CD4-positive, CD25-positive, alpha-beta regulatory T cell (primary cell): Measurements from ENCODE around the gene PIK3R5. TPM values are rescaled to one million over a fixed set of nuclear protein-coding genes. Genes with fewer than 3 reads are reported as not detected.

Experiments used
- ATAC-seq, 2 donors: fragments of 150-1000 bp; cut with Tn5 transposase; one replicate each; pipeline ENCODE4 v1.10.0; 2021; ENCODE audit warnings: low read depth in 2 of 2, moderate number of reproducible peaks in 2 of 2, moderate library complexity in 1 of 2
- DNase-seq, 3 donors: peaks; one replicate each; pipeline versions ENCODE4 v3.0.0 to v3.0.0-alpha.2; 2012 to 2022; ENCODE audit warnings: mixed read lengths in 1 of 3
- H3K27ac ChIP-seq: one replicate; pipeline ENCODE4 v1.7.0; 2013; ENCODE audit warnings: mild to moderate bottlenecking, low read length; ENCODE audit not compliant: insufficient read depth, poor library complexity, severe bottlenecking
- H3K27me3 ChIP-seq: one replicate; pipeline ENCODE4 v1.7.0; 2013; ENCODE audit warnings: low read length; ENCODE audit not compliant: control insufficient read depth, insufficient read depth
- H3K36me3 ChIP-seq: one replicate; pipeline ENCODE4 v1.7.0; 2013; ENCODE audit warnings: mild to moderate bottlenecking, low read length, moderate library complexity; ENCODE audit not compliant: control insufficient read depth, insufficient read depth
- H3K4me1 ChIP-seq: 2 replicates; pipeline ENCODE4 v1.7.0; 2013; ENCODE audit warnings: mild to moderate bottlenecking, low read length; ENCODE audit not compliant: insufficient read depth, control insufficient read depth, poor library complexity, severe bottlenecking
- H3K4me3 ChIP-seq: one replicate; pipeline ENCODE4 v1.7.0; 2013; ENCODE audit warnings: low read depth, mild to moderate bottlenecking, low read length, moderate library complexity
- H3K9me3 ChIP-seq, 2 experiments: 1 replicate in 1 of 2; 2 replicates in 1 of 2; pipeline ENCODE4 v1.7.0; 2013; ENCODE audit warnings: low read length in 2 of 2, mild to moderate bottlenecking in 1 of 2, moderate library complexity in 1 of 2; ENCODE audit not compliant: control insufficient read depth in 2 of 2
- H3K27ac Mint-ChIP-seq, 3 donors: one replicate each; pipeline ENCODE4 v1.8.0; 2020 to 2022; ENCODE audit warnings: mild to moderate bottlenecking in 3 of 3, mixed read lengths in 3 of 3, moderate library complexity in 2 of 3
- H3K27me3 Mint-ChIP-seq: one replicate; pipeline ENCODE4 v1.8.0; 2022; ENCODE audit warnings: mild to moderate bottlenecking, mixed read lengths
- H3K36me3 Mint-ChIP-seq: one replicate; pipeline ENCODE4 v1.8.0; 2020; ENCODE audit warnings: mixed read lengths
- H3K4me1 Mint-ChIP-seq, 4 donors: one replicate each; pipeline ENCODE4 v1.8.0; 2020 to 2022; ENCODE audit warnings: mixed read lengths in 4 of 4, mild to moderate bottlenecking in 1 of 4
- H3K4me3 Mint-ChIP-seq, 4 donors: one replicate each; pipeline ENCODE4 v1.8.0; 2020 to 2022; ENCODE audit warnings: mild to moderate bottlenecking in 4 of 4, mixed read lengths in 4 of 4, moderate library complexity in 3 of 4
- H3K9me3 Mint-ChIP-seq, 7 donors: one replicate each; pipeline ENCODE4 v1.8.0; 2020 to 2022; ENCODE audit warnings: mixed read lengths in 7 of 7, mild to moderate bottlenecking in 3 of 7, moderate library complexity in 2 of 7
- polyA plus RNA-seq, 4 donors: library from polyadenylated mRNA; unstranded; fragments of 300-500 nt; fragmentation: Illumina TruSeq; gene quantifications; one replicate each; pipeline ENCODE4 v1.2.3, GENCODE V29; 2021
- total RNA-seq: library from RNA; stranded (reverse); gene quantifications from one replicate; pipeline ENCODE4 v1.2.3, GENCODE V29; 2022

Gene PIK3R5
- total and polyA plus RNA-seq, 5 donors from 2014 or later = 34.8 to 275 (median 37.5) TPM

DNA sequence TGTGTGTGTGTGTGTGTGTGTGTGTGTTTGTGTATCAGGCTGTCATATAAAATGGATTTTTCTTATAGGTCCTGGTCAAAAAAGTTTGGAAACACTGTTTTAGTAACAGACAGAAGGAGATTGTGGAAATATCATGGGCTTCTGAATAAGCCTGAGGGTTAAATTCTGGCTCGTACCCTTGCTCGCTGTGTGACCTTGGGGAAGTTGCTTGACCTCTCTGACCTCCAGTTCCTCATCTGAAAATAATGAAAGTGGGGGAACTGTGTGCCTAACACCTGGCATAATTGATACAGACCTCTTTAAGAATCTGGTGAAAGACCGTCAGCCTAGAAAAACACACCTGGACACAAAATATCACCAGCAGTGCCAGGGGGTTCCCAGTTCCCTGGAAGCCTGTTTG, 72.4 kb downstream of the PIK3R5 start:
- DNase-seq (no peak), ATAC-seq (no peak)
- Mint-ChIP-seq H3K36me3 (peaks cover 39% of the 10 kb centered on the region), H3K4me3 (peak overlapping the region in 1 of 4 donors; percentile 52), H3K27ac (no peak overlapping the region), H3K27me3 (no peaks in the 10 kb centered on the region), H3K9me3 (peaks cover 0 to 2% (median 0%) of the 10 kb centered on the region in 7 donors), H3K4me1 (peaks cover 11 to 41% (median 33%) of the 10 kb centered on the region in 4 donors)
- Histone ChIP-seq H3K9me3 (no peaks in the 10 kb centered on the region), H3K36me3 (peaks cover 87% of the 10 kb centered on the region), H3K4me3 (no peak overlapping the region), H3K27me3 (no peaks in the 10 kb centered on the region), H3K4me1 (peaks cover 32% of the 10 kb centered on the region), H3K27ac (no peak overlapping the region)

DNA sequence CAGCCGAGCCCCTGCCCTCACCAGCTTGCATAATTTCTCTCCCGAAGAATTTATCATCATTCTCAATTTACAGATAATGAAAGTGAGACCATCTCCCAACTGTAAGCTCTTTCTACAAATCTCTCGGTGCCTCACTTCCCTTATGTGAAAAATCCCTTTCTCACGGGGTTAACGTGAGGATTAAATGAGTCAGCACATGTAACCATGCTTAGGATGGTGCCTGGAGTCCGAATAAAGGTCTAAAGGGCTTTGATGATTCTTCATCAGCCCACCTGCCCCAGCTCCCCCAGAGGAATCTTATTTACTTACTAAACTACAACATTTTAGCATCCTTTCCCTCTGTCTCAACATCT, 73.2 kb downstream of the PIK3R5 start:
- Mint-ChIP-seq H3K9me3 (no peaks in the 10 kb centered on the region), H3K4me3 (peak overlapping the region in 1 of 4 donors; percentile 11), H3K36me3 (peaks cover 36% of the 10 kb centered on the region), H3K27ac (peak overlapping the region in 2 of 3 donors; percentile 71 to 75), H3K4me1 (peaks cover 11 to 36% (median 26%) of the 10 kb centered on the region in 4 donors), H3K27me3 (no peaks in the 10 kb centered on the region)
- Histone ChIP-seq H3K27ac (no peak overlapping the region), H3K27me3 (no peaks in the 10 kb centered on the region), H3K4me3 (no peak overlapping the region), H3K9me3 (no peaks in the 10 kb centered on the region), H3K36me3 (peaks cover 85% of the 10 kb centered on the region), H3K4me1 (peaks cover 25% of the 10 kb centered on the region)
- no peak for ATAC-seq
- no peak for DNase-seq

DNA sequence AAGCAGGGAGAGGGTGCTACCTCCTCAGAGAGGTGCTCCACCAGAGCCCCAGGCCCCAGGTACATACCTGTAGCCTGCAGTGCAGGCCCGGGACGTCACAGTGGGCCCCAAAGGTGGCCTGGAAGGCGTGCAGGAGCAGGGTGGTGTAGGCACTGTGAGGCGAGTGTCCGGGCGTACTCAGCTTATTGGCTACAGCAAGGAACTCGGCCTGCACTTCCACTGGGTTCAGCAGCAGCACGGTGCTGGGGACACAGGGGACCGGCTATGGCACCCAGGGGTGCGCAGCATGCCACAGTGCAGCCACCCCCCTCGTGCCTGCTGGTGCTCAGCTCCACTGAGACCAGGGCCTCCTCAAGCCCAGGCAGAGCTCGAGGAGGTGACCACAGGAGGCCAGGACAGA, 74.8 kb downstream of the PIK3R5 start:
- no peak overlapping the region for H3K27ac Mint-ChIP-seq
- H3K9me3 Mint-ChIP-seq = no peaks in the 10 kb centered on the region
- DNase-seq = no peak
- H3K4me1 Mint-ChIP-seq = peaks cover 9 to 20% (median 11%) of the 10 kb centered on the region in 4 donors
- H3K36me3 Mint-ChIP-seq = peaks cover 26% of the 10 kb centered on the region
- H3K27ac ChIP-seq = no peak overlapping the region
- peaks cover 8% of the 10 kb centered on the region for H3K4me1 ChIP-seq
- H3K9me3 ChIP-seq = no peaks in the 10 kb centered on the region
- H3K4me3 Mint-ChIP-seq = no peak overlapping the region
- no peaks in the 10 kb centered on the region for H3K27me3 Mint-ChIP-seq
- H3K27me3 ChIP-seq = no peaks in the 10 kb centered on the region
- ATAC-seq = no peak
- peaks cover 86% of the 10 kb centered on the region for H3K36me3 ChIP-seq
- H3K4me3 ChIP-seq = no peak overlapping the region

DNA sequence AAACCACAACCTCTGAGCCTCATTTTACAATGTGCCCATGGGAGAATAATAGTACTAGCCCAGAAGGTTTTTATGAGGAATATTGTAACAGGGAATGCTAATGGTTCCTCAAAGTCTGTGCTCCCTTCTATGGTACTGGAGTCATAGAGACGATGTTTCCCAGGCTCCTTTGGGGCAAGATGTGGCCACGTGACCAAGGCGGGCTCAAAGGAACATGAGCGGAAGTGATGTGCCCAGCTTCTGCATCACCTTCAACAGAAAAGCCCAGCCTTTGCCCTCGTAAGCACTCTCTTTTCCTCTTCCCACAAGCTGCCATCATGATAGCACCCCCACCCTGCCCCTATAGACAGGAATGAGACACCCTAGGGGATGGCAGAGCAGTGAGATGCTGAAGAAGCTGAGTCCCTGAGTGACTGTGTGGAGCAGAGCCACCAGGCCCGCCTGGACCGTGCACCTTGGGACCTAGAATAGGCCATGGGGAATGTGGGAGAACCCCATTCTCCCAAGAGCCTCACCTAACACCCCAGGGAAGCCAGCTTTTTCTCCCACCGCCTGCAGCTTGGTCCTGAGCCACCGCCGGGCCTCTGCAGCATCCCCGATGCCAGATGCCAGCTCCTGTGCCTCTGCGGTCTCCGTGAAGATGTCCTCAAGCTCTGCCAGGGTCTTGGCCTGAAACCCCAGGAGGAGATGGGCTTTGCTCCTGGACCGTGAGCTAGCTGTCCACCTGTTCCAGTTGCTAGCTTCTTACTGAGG, 75.9 kb downstream of the PIK3R5 start:
- DNase-seq (no peak), ATAC-seq (no peak)
- Mint-ChIP-seq H3K4me1 (peaks cover 0 to 10% (median 3%) of the 10 kb centered on the region in 4 donors), H3K4me3 (no peak overlapping the region), H3K9me3 (no peaks in the 10 kb centered on the region), H3K36me3 (peaks cover 17% of the 10 kb centered on the region), H3K27ac (peak overlapping the region in 1 of 3 donors; percentile 14), H3K27me3 (no peaks in the 10 kb centered on the region)
- Histone ChIP-seq H3K9me3 (no peaks in the 10 kb centered on the region), H3K4me1 (no peaks in the 10 kb centered on the region), H3K27me3 (no peaks in the 10 kb centered on the region), H3K4me3 (no peak overlapping the region), H3K27ac (no peak overlapping the region), H3K36me3 (peaks cover 84% of the 10 kb centered on the region)

DNA sequence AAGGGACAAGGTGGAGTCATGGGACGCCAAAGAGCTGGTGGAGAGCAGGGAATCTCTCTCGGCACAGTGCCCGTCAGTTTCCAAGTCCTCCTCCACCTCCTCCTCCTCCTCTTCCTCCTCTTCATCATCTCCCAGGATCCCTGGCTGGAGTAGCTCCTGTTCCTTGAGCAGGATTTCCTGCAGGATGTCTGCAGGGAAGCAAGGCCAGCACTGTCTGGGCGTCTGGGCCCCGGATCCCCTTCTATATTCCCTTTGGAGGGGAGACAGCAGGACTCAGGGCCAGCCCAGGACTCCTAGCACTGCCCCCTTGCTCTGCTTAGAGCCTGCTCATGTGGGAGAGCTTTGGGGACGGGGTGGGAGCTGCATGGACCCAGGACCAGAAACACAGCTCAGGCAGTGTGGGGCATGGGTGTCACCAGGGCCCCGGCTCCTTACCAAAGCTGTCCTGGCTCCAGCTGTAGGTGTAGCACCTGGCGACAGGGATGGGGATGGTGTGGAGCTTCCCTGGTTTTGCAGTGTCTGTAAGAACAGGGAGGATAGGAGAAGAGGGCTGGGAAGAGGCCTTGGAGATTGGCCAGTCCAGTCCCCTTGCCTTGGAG, 76.7 kb downstream of the PIK3R5 start:
- no peaks in the 10 kb centered on the region for H3K4me1 ChIP-seq
- DNase-seq (no peak), ATAC-seq (no peak)
- H3K27me3 Mint-ChIP-seq = no peaks in the 10 kb centered on the region
- H3K27me3 ChIP-seq = no peaks in the 10 kb centered on the region
- no peak overlapping the region for H3K27ac ChIP-seq
- H3K36me3 Mint-ChIP-seq = peaks cover 21% of the 10 kb centered on the region
- peaks cover 0 to 7% (median 3%) of the 10 kb centered on the region in 4 donors for H3K4me1 Mint-ChIP-seq
- peaks cover 84% of the 10 kb centered on the region for H3K36me3 ChIP-seq
- no peak overlapping the region for H3K4me3 ChIP-seq
- H3K4me3 Mint-ChIP-seq = no peak overlapping the region
- no peak overlapping the region for H3K27ac Mint-ChIP-seq
- H3K9me3 ChIP-seq = no peaks in the 10 kb centered on the region
- no peaks in the 10 kb centered on the region for H3K9me3 Mint-ChIP-seq

DNA sequence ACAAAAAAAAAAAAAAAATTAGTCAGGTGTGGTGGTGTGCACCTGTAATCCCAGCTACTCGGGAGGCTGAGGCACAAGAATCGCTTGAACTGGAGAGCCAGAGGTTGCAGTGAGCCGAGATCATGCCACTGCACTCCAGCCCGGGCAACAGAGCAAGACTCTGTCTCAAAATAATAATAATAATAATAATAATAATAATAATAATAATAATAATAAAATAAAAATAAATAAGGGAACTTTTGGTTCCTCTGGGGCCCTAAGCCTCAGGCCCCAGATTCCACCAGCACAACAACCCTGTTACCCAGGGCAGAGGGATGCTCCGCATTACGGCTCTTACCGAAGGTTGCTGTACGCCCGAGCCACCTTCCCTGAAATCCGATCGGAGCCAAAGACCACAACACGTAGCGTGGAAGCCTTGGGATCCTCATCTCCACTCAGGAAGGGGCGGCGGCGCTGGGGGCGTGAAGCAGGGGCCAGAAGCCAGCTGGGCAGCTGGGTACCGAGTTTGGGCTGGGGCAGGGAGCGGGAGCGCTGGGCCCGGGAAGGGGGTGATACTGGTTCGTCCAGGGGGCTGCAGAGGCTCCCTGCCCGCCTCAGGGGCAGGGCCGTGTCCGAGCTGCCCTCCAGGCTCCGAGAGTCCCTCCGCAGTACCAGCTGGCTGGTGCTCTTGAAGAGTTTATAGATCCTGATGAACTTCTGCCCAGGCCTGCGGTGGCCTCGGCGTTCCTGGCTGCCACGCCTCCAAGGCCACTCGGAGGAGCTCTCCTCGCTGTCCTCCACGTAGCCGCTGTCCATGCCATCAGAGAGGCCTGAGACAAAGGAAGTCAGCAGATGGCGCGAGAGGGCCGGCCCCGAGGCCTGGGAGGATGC, 77.4 kb downstream of the PIK3R5 start:
- no peak overlapping the region for H3K27ac Mint-ChIP-seq
- DNase-seq = no peak
- ATAC-seq = no peak
- Histone ChIP-seq H3K4me3 (no peak overlapping the region), H3K27me3 (no peaks in the 10 kb centered on the region), H3K36me3 (peaks cover 84% of the 10 kb centered on the region), H3K4me1 (no peaks in the 10 kb centered on the region), H3K9me3 (no peaks in the 10 kb centered on the region), H3K27ac (no peak overlapping the region)
- peaks cover 27% of the 10 kb centered on the region for H3K36me3 Mint-ChIP-seq
- H3K9me3 Mint-ChIP-seq = no peaks in the 10 kb centered on the region
- no peak overlapping the region for H3K4me3 Mint-ChIP-seq
- H3K4me1 Mint-ChIP-seq = peaks cover 0 to 7% (median 3%) of the 10 kb centered on the region in 4 donors
- H3K27me3 Mint-ChIP-seq = no peaks in the 10 kb centered on the region

DNA sequence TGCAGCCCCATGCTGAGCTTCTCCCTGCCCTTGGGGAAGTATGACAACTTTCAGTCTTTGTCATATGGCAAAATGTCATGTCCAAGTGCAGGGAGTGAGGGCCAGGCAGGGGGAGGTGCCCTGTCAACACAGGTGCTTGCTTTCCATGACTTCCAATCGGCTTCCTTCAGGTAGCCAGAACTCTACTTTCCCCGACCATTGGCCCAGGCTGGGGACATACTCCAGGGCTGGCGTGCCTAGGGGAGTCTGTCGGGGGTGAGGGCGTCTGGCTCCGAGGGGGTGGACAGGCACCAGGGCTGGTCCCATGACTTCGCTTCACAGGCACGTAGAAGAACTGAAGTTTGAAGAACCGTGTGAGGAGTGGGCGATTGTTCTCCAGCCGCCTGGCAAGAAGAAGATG, 78.2 kb downstream of the PIK3R5 start:
- Histone ChIP-seq H3K4me1 (no peaks in the 10 kb centered on the region), H3K9me3 (no peaks in the 10 kb centered on the region), H3K27ac (no peak overlapping the region), H3K4me3 (no peak overlapping the region), H3K36me3 (peaks cover 83% of the 10 kb centered on the region), H3K27me3 (no peaks in the 10 kb centered on the region)
- Mint-ChIP-seq H3K4me1 (peaks cover 3 to 11% (median 3%) of the 10 kb centered on the region in 4 donors), H3K36me3 (peaks cover 34% of the 10 kb centered on the region), H3K4me3 (no peak overlapping the region), H3K9me3 (no peaks in the 10 kb centered on the region), H3K27me3 (no peaks in the 10 kb centered on the region), H3K27ac (peak overlapping the region in 1 of 3 donors; percentile 51)
- ATAC-seq (no peak), DNase-seq (no peak)
